Kidney epithelial cell (primary cell): Measurements from ENCODE around the gene KLK7. TPM values are rescaled to one million over a fixed set of nuclear protein-coding genes. Genes with fewer than 3 reads are reported as not detected.

Experiments
- DNase-seq: peaks from one replicate; pipeline ENCODE4 v3.0.0-alpha.2; 2010; ENCODE audit warnings: low read depth
- H3K27me3 ChIP-seq: 2 replicates; pipeline ENCODE4 v1.6.0; 2011; ENCODE audit warnings: low read length; ENCODE audit not compliant: control insufficient read depth, insufficient read depth
- H3K36me3 ChIP-seq: 2 replicates; pipeline ENCODE4 v1.5.1; 2011; ENCODE audit warnings: low read length; ENCODE audit not compliant: control insufficient read depth, insufficient read depth
- H3K4me3 ChIP-seq: 2 replicates; pipeline ENCODE4 v1.5.1; 2011; ENCODE audit warnings: low read depth, mild to moderate bottlenecking, control low read depth, low read length
- total RNA-seq: library from RNA; depleted of rRNA; stranded (reverse); fragments of >200 nt; gene quantifications from 2 replicates; pipeline ENCODE4 v1.2.3, GENCODE V29; 2015
- TF ChIP-seq, protein P1 (sequence below): IDR thresholded peaks from 2 replicates; pipeline ENCODE4 v1.5.1; 2011; ENCODE audit warnings: mild to moderate bottlenecking, moderate library complexity, low read length, control low read depth, inconsistent platforms; ENCODE audit not compliant: insufficient read depth, poor library complexity, severe bottlenecking

KLK7 gene
- total RNA-seq, result 18.7 and 18.8 TPM in 2 replicates

DNA sequence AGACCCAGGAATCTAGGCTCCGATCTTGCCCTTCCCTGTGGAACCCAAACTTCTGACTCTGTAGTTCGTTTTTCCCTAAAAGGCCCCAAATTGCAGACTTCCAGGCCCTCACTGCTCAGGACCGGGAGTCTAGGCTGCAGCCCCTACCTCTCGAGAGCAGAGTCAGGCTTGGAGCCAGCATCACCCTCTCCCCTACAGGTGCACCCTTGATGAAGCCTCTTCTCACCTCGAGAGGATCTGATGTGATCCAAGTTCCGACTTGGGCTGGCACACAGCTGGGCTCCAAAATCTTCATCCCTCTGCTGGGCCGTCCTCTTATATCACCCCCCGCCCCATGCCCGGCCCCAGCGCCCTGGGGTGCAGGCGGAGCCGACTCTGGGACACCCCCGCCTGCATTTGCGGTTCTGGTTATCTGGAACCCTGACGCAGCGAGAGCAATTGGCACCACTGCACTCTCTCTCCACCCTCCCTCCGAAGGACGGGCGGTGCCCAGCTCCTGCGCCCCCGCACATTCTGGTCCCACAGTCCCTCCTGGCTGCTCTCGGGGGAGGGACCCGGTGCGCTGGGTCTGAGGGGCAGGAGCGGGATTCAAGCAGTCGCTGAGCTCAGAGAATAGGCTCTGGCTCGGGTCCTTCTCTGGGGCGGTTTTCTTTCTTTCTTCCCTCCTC lies at the start of gene KLK7:
Gene KLK7 (minus strand): TSS at position 293 of the 668 bp plus-strand sequence. CDS start 1,518 bp downstream, outside the sequence.
- peak within 1 kb of the TSS; percentile 5 for H3K4me3 ChIP-seq
- peaks cover 2% of the 10 kb centered on the region for H3K27me3 ChIP-seq
- TF ChIP-seq, protein P1, sequence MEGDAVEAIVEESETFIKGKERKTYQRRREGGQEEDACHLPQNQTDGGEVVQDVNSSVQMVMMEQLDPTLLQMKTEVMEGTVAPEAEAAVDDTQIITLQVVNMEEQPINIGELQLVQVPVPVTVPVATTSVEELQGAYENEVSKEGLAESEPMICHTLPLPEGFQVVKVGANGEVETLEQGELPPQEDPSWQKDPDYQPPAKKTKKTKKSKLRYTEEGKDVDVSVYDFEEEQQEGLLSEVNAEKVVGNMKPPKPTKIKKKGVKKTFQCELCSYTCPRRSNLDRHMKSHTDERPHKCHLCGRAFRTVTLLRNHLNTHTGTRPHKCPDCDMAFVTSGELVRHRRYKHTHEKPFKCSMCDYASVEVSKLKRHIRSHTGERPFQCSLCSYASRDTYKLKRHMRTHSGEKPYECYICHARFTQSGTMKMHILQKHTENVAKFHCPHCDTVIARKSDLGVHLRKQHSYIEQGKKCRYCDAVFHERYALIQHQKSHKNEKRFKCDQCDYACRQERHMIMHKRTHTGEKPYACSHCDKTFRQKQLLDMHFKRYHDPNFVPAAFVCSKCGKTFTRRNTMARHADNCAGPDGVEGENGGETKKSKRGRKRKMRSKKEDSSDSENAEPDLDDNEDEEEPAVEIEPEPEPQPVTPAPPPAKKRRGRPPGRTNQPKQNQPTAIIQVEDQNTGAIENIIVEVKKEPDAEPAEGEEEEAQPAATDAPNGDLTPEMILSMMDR, result no peak
- no peaks in the 10 kb centered on the region for H3K36me3 ChIP-seq
- no peak for DNase-seq

GRCh38 chr19:51031880-51032225 lies 48.1 kb upstream of the KLK7 start:
- TF ChIP-seq, protein P1, result no peak
- no peak for DNase-seq
- Histone ChIP-seq H3K27me3 (no peaks in the 10 kb centered on the region), H3K36me3 (no peaks in the 10 kb centered on the region), H3K4me3 (no peak overlapping the region)

DNA sequence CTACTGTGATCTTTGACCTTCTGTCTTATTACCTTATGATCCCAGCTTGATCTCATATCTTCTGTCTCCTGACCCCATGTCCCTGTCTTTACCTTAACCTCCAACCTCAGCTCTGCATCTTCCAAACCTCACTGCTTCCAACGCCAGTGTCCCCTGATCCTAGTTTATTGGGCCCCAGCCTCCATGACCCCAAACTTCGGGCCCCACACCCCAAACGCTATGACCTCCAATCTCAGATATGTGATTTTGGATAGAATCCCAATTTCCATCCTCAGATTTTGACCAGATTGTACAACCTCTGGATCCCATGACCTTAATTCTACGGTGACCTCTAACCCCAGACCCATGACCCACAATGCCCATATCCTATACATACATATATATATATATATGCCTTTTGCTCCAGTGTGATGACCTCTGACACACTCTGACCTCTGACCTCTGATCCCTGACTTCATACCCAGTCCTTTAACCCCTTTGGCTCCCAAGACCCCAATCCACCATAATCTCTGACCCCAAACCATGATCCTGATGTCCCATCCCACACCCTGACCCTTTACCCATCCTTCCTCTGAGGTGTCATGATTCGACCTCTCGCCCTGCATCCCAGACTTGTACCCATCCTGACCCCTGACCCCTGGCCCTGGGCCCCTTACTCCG lies 47.6 kb upstream of the KLK7 start:
- TF ChIP-seq, protein P1, result no peak

GRCh38 chr19:51030631-51031030 lies 46.9 kb upstream of the KLK7 start:
- no peaks in the 10 kb centered on the region for H3K36me3 ChIP-seq
- no peak overlapping the region for H3K4me3 ChIP-seq
- no peaks in the 10 kb centered on the region for H3K27me3 ChIP-seq
- no peak for DNase-seq
- TF ChIP-seq, protein P1, result no peak

More for the DNA sequence above, 47.6 kb upstream of the KLK7 start:
- H3K27me3 ChIP-seq, result no peaks in the 10 kb centered on the region
- H3K36me3 ChIP-seq, result no peaks in the 10 kb centered on the region
- H3K4me3 ChIP-seq, result no peak overlapping the region
- DNase-seq, result no peak

DNA sequence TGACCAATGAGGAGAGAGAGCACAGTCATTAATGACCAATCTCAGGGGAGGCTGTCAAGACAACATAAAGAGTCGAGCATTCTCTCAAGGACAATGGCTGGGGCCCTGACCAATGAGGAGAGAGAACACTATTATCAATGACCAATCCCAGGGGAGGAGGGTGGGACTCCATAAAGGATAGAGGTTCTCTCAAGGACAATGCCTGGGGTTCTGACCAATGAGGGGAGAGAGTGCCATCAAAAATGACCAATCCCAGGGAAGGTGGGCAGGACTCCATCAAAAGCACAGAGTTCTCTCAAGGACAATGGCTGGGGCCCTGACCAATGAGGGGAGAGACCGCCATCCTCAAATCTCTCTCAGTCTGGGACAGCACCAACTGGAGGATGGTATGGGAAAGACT lies 46.0 kb upstream of the KLK7 start:
- H3K36me3 ChIP-seq, result no peaks in the 10 kb centered on the region
- DNase-seq, result no peak
- TF ChIP-seq, protein P1, result no peak
- H3K4me3 ChIP-seq, result no peak overlapping the region
- no peaks in the 10 kb centered on the region for H3K27me3 ChIP-seq
